Activated CD8-positive, alpha-beta memory T cell treated with anti-CD3 and anti-CD28 coated beads, Interleukin-2, amount 50 U/mL, for 48 hours (primary cell): ENCODE measurements around the gene PRR3.

ENCODE experiments used
- DNase-seq: peaks from one replicate; pipeline ENCODE4 v3.0.0-alpha.2; 2020

PRR3 gene

GRCh38 chr6:30573113-30573512 lies 16.0 kb downstream of the PRR3 start:
- no peak for DNase-seq

- DNase-seq: no peak
Observed at GRCh38 chr6:30578051-30578450, 21.0 kb downstream of the PRR3 start.

DNA sequence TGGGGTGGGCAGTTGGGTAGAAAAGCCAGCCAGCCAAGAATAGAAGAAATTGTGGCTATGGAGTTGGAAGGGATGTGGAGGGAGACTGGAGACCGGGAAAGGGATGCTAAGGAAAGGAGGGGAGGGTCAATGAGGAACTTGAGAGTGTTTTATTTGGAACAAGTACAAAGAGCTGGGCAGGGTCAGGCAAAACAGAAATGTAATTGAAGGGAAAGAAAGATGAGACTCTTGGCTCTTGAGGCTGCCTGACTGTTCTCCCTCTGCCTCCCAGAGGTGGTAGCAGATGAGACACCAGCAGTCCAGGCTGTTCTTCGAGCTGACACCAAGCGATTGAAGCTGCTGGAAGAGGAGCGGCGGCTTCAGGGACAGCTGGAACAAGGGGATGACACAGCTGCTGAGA lies 26.8 kb downstream of the PRR3 start:
- DNase-seq: no peak

DNA sequence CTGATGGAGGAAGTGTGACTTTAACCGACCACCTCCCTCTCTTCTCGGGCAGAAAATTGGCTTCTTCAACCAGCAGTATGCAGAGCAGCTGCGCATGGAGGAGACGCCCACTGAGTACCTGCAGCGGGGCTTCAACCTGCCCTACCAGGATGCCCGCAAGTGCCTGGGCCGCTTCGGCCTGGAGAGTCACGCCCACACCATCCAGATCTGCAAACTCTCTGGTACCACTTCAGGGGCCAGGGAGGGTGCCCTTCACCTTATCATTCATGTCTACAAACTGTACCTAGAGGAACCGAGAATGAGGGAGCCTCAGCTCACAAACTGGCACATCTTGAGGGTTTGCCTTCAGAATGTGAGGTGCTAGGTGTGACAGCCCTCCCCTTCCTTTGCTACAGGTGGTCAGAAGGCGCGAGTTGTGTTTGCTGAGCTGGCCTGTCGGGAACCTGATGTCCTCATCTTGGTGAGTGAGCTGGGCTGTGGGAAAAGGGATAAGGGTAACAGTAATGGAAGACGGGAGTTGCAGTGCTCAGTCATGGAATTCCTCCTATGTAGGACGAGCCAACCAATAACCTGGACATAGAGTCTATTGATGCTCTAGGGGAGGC lies 32.8 kb downstream of the PRR3 start:
- DNase-seq: no peak

DNA sequence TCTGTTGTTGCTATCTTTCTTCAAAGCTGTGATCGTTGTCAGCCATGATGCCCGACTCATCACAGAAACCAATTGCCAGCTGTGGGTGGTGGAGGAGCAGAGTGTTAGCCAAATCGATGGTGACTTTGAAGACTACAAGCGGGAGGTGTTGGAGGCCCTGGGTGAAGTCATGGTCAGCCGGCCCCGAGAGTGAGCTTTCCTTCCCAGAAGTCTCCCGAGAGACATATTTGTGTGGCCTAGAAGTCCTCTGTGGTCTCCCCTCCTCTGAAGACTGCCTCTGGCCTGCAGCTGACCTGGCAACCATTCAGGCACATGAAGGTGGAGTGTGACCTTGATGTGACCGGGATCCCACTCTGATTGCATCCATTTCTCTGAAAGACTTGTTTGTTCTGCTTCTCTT lies 33.4 kb downstream of the PRR3 start:
- no peak for DNase-seq

GRCh38 chr6:30591008-30591407 lies 33.9 kb downstream of the PRR3 start:
- DNase-seq: no peak

DNA sequence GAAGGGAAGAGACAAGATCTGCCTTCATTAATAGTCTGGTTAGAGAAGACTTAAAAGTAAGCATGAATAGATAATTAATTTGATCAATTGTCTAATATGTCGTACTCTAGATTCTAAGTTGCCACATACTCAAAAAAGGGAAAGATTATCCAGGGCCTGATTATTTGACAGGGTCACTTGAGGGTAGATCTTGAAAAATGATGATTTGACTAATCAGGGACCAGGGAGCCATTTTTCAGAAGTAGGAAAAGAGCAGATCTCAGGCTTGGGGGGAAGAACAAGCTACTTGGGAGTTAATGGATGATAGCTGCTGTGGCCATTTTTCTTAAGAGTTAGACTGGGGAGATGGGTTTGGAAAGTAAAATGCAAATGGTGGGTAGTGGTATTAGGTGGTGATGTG lies 35.2 kb downstream of the PRR3 start:
- no peak for DNase-seq

DNA sequence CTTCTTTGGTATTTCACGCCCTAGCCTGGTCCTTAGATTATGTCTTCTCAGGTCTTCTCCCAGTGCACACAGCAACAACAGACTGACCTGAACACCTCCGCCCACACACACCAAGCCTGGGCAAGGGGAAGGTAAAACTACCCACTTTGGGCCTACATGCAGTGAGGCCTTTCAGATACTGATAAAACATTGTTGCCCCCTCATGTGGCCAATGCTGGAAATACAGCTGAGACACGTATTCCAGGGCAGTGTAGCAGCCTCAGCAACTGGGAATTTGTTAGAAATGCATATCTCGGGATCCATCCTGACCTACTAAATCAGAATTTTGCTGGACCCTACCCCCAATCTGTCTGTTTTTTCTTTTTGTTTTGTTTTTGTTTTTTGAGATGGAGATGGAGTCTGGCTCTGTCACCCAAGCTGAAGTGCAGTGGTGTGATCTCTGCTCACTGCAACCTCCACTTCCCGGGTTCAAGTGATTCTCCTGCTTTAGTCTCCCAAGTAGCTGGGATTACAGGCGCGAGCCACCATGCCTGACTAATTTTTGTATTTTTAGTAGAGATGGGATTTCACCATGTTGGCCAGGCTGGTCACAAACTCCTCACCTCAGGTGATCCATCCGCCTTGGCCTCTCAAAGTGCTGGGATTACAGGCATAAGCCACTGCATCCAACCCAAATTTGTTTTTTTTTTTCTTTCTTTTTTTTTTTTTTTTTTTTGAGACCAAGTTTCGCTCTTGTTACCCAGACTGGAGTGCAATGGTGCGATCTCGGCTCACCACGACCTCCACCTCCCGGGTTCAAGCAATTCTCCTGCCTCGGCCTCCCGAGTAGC lies 40.4 kb downstream of the PRR3 start:
- DNase-seq: peak; percentile 89

DNA sequence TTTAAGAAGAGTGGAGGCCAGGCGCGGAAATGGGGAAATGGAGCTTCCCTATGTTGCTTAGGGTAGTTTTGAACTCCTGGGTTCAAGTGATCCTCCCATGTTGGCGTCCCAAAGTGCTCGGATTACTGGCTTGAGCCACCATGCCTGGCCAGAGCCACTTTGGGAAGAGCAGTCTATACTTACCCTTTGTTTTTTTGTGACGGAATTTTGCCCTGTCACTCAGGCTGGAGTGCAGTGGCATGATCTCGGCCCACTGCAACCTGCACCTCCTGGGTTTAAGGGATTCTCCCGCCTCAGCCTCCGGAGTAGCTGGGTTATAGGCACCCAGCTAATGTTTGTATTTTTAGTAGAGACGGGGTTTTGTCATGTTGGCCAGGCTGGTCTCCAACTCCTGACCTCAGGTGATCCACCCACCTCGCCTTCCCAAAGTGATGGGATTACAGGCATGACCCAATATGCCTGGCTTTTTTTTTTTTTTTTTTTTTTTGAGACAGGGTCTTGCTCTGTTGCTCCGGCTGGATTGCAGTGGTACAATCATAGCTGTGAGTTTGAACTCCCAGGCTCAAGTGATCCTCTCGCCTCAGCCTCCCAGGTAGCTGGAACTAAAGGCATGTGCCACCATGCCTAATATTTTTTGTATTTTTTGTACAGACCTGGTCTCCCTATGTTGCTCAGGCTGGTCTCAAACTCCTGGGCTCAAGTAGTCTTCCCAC lies 42.0 kb downstream of the PRR3 start:
- no peak for DNase-seq

- no peak for DNase-seq
Observed at GRCh38 chr6:30599625-30600324, 42.7 kb downstream of the PRR3 start.

GRCh38 chr6:30600451-30600961 lies 43.4 kb downstream of the PRR3 start:
- DNase-seq: no peak

DNA sequence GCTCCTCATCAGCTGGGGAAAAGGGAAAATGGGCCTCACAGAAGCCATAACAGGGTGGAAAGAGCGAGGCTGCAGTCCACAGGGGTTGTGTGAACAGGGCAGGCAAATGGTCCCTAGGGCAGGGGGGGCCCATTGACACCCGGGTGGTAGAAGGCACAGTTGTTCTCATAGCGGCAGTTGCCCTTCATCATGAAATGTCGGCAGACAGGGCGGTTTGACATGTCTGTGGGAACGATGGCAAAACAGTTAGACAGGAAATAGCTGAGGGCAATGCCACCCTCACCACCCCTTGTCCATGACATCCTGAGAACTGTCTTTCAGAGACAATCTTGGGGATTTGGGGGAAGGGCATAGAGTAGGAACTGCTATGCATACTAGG lies 44.3 kb downstream of the PRR3 start:
- no peak for DNase-seq

DNA sequence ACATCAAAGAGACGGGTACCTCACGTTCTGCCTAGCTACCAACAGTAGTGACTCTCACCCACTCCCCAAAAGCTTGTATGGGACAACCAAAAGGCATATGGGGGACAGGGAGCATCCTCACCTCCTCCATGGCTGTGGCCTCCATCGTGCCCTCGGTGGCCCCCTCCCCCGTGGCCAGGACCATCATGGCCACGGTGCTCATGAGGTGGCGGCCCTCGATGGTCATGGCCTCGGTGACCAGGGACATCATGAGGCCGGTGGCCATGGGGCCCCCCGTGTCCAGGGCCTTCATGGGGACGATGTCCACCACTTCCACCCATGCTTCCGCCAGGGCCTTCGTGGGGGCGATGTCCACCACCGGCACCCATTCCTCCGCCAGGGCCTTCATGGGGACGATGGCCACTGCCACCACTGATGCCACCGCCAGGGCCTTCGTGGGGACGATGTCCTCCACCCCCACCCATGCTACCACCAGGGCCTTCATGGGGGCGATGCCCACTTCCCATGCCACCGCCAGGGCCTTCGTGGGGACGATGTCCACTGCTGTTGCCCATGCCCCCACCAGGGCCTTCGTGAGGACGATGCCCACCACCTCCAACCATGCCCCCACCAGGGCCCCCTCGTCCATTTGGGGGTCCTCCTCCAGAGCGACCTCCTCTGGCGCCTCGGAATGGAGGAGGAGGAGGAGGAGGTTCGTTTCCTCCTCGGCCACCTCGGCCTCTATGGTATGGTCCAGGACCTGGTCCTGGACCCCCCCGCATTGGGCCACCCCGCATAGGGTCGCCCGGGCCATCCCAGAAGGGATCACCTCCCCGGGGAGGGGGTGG lies 44.9 kb downstream of the PRR3 start:
- DNase-seq: no peak

DNA sequence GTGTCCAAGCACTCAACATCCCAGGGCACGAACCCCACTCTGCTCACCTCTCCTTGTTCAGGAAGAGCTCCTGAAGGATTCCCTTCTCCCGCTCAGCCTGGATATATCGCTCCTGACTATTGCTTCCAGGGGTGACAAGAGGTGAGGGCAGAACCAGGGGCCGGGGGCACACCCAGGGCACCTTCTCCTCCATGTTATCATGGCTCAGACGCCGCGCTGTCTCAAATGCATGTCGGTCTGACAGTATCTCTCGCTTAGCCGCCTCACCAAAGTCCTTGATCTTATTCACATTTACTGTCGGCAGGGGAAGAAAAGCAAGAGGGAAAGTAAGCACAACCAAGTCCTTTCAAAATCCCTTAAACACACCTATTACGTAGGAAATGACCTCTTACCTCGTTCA lies 46.9 kb downstream of the PRR3 start:
- DNase-seq: no peak

DNA sequence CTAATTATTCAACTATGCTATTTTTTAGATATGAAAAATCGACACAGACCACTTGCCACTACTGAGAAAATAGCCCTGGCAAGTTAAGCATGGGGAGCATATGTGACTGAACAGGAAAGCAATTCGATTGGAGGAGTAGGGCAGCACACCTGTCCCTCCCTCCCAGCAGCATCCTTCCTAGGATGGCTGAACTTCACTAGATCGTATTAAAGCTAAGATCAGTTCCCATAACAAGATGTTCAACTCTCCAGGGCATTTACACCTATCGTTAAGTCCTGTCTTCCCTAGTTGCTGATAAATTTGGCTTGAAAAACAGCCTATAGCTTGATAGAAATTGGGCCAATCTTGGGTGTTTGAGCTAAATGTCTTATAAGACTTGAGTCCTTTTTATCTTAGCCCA lies 53.0 kb downstream of the PRR3 start:
- no peak for DNase-seq

DNA sequence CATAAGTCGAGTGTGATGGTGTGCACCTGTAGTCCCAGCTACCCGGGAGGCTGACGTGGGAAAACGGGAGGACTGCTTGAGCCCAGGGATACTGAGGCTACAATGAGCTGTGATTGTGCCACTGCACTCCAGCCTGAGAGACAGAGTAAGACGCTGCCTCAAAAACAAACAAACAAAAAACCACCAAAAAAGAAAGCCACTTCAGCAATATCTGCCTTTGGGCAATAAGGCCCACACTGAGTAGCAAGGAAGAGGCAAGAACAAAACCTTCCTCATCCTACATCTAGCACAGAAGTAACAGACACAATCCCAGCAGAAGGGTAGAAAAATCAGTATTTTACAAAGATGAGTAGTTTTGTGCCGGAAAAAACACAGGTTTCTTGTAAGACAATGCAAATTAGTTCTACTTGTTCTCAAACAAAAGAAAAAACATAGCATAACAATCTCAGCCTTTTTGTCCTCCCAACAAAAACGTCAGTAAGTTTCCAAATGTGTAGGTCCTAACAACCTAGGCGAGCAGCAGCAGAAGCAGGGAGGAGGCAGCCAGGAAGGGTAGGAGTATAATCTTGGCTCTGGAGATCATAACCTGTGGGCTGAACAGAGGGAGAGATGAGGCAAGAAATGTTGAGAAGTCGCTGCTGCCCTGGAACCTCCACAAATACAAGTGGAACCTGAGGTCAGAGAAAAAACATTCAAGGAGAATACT lies 54.2 kb downstream of the PRR3 start:
- no peak for DNase-seq

DNA sequence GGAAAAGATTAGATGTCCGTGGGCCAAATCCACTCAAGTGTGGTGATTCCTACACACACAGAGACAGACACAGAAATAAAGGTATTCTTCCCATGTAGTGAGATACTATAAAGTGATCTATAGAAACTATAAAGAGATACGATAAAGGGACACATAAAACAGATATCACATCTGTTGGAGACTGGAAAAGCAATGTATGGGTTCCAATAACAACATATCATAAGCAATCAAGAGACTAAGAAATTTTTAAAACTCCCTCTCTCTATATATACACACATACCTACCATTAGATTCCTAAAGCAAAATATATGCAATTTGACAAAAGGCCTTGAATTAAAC lies 54.7 kb downstream of the PRR3 start:
- DNase-seq: no peak

DNA sequence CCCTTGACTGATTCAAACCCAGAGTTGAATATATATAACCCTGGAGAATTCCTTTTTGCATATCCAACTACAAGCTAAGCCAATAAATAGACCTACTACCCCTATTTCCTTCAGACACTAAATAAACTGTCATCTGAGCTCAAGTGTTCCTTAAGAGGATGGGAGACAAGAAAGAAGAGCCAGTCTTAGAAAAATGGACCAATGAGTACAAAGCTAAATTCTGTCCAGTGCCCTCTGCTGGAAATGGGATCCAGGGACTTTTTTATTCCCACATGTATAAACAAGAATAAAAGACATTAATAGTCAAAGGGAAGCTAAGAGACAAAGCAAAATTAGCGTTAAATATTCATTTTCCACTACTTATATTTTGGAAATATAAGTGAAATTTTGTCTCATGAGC lies 55.1 kb downstream of the PRR3 start:
- DNase-seq: no peak

- DNase-seq: no peak
Observed at GRCh38 chr6:30612687-30613248, 55.7 kb downstream of the PRR3 start.
